Measurements from ENCODE around the gene PPP3CB.

PPP3CB gene

DNA sequence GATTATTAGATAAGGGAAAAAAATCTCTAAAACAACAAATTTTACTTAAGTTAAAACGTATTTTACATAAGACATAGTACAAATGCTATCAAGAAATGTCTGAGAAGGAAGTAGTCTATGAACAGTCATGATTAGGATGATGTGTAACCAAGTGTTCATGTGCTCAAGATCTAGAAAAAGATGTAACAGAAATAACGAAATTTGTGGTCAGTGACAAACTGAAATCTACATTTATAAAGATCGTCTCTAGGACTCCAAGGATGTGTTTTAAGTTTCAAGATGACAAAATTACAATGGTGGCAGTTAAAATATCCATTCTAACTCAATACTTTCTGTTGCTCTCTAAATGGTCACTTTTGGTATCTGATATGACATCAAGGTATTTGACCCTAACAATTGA lies 17.2 kb downstream of the PPP3CB start:
- DNase-seq: no peak

- DNase-seq: no peak
Measured at GRCh38 chr10:73471226-73471625, 24.6 kb downstream of the PPP3CB start.

DNA sequence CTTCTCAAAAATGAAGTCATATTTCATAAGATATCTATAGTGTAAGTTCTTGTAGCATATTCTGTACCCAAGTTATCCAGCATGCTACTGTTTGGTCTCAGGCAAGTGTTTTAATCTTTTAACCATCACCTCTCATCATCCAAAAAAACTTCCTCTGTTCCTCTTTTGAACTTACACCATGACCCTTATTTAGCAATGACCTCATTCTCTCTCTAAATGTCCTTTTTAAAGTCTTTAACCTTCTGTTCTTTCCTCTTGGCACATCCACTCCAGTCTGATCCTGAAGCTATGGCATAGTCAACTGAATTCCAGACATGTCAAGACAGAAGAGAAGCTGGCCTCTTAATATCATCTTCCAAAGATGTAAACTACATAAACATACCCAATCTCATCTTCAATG lies 26.2 kb downstream of the PPP3CB start:
- no peak for DNase-seq

GRCh38 chr10:73467206-73467605 lies 28.6 kb downstream of the PPP3CB start:
- no peak for DNase-seq

DNA sequence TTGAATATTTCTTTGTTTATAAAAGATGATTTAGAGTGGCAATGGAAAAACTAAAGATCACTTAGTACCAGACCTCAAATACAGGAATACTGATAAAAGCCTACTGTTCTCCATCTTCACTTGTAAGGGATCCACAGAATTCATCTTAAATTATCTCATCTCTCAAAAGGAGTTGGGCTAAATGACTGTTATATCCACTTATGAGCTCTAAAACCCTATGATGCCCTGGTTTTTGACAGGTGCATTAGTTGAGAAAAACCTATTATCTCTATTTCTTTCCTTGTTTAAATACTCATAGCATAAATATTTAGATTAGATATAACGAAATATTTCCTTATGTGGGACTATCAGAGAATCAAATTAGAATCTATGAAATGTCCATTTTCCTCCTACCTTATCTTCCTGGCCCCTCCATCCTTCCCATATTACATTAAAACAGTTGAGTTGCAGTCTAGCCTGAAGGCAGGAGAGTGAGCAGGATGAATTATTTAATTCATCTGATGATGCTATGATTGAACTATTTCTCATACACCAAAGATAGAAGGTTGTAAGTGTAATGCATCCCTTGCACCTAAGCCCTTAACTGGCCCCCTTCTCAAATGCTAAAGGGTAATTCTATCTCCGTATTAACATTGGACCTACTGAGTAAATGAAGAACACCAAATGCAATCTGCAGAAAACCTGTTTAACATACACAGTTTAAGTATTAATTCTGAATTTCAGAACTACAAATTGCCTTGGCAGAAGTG lies 29.7 kb downstream of the PPP3CB start:
- no peak for DNase-seq

GRCh38 chr10:73460897-73461296 lies 34.9 kb downstream of the PPP3CB start:
- DNase-seq: no peak

GRCh38 chr10:73459683-73460314 lies 36.0 kb downstream of the PPP3CB start:
- no peak for DNase-seq

GRCh38 chr10:73456187-73456890 lies 39.5 kb downstream of the PPP3CB start:
- DNase-seq: no peak

DNA sequence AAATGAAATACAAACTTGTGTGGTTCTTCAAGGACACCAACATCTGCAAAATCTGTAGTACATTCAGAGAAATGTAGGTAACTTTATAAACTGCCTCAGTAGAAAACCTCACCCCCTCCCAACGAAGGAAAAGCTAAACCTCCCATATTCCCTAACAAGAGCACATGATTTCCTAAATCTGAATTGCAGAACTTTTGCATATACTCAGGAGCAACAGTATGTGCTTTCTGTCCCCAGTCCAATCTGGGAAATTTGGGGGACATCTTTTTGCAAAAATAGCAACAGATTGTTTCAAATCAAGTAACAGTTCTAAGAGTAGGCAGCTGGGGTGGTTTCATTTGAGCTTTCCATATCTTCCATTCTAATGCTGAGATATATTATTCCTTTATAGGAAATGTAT lies 46.7 kb downstream of the PPP3CB start:
- no peak for DNase-seq

DNA sequence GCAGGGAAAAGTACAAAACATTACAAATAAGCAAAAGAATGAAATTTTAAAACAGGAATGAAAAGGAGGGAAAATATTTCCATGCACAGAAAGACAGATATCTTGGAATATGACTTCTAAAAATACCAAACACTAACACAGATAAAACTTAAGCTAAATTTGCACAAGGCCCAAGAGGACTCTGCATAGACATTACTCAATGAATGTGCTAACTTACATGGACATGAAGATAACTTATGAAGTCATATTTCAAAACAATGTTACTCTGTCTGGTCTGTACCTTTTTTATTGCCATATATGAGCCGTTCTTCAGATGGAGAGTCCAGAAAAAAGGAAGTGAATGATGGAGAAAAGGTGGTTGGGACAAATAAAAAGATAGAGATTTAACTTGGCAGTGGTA lies 47.4 kb downstream of the PPP3CB start:
- no peak for DNase-seq

DNA sequence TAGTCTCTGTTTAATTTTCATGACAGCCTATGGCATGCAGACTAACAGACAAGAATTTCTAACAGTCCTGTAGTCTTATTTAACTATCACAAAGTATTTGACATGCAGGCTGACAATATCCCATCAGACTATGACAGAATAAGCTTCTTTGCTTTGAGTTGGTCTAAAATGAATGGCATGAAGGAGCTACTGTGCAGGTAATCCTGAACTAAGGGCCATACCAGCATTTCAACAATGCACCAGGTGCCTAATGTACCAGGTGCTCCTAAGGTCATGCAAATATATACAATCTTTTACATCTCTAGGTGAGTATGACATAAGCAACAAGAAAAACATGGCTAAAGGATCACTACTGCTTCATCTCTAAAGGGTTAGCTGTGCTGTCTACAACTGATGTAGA lies 48.9 kb downstream of the PPP3CB start:
- DNase-seq: no peak

GRCh38 chr10:73444457-73444856 lies 51.4 kb downstream of the PPP3CB start:
- no peak for DNase-seq

- no peak for DNase-seq
Measured at GRCh38 chr10:73439605-73440312, 56.1 kb downstream of the PPP3CB start.

DNA sequence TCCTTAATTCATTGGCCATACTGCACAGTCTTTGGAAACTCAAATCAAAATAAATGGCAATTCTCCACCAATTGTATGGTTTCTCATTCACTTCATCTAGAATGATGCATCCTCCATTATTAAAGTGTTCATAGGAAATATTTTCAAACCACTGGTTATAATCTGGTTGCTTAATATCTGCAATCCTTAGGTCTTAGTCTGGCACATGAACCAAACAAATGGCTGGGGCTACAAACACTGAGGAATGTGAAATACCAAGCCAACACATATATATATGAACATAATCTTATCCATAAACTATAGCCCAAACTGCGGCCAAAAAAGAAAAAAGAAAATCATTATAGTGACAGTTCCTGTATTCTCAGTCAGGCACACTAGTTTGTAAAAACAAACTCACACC lies 56.8 kb downstream of the PPP3CB start:
- DNase-seq: no peak

GRCh38 chr10:73433538-73433867 lies 62.3 kb downstream of the PPP3CB start, which contains the start of gene MSS51:
Gene MSS51, minus strand, starts transcription at chr10:73433561. Its CDS starts 5,277 bp downstream, at chr10:73428284.
- DNase-seq: no peak

DNA sequence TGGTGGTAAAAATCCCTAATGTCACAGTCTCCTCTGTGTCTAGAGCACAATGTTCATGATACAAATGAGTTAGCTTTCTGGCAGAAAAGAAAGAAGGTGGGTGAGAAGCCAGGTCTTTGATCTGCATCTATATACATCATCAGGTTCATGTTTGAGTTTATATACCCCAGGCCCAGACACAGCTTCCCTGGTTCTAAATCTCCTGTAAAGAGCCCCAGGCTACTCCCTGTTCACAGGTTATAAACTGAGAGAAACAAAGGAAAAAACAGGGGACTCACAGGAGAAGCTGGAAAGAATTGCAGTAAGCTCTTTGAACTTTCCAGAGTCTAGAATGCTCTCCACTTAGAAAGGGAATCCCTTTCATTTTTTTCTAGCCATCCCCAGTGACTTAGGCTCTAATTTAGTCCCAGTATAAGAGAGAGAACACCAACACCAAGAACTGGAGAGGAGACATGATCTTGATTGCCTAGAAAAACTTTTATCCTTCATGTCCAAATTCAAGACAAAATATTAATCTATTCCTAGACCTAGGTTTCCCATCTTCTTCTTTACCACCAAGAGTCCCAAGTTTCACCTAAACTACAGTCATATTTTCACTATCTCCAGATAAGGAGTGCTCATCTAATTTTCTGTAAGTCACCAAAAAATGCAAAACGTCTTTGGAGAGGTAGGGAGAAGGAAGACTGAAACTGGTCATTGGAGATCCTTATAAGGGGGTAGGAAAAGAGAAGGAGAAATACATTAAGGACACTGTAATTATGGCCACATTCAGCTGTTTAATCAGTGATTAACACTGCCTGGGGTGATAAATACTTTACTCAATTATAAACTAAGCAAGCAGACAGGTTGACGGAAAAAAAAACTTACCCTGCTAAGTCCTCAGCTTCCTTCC lies 62.9 kb downstream of the PPP3CB start:
- no peak for DNase-seq

- DNase-seq: no peak
Measured at GRCh38 chr10:73426318-73426717, 69.5 kb downstream of the PPP3CB start.

DNA sequence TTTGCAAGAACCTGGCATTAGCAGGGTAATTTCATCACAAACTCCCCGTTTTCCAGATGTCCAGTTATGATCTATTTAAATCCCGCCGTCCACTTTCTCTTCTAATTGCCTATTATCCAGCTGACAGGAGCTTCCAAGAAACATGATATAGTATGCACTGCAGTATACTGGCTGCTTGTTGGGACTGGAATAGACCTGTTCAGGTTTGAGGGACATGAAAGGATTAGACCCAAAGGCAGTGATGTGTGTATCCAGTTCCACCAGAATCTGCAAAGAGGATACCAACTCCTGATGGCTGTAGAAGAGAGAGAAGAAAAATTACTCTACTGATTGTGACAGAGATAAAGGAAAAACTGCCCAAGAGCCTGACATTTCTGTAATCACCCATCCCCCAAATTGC lies 71.3 kb downstream of the PPP3CB start:
- DNase-seq: no peak

DNA sequence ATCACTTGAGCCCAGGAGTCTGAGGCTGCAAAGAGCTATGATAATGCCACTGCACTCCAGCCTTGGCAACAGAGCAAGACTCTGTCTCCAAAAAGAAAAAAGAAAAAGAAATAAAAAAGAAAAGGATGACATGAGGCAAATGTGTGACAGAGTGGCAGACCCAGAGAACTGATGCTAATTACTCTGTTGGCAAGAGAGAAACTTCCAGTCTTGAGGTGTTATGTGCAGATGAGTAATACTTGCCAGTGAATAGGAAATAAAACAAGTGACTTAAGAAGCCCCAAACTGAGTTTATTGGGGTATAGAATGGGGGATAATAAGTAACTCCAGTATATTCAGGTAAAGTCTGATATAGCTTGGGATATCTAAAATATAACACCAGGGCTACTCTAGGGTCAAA lies 72.5 kb downstream of the PPP3CB start:
- DNase-seq: no peak

DNA sequence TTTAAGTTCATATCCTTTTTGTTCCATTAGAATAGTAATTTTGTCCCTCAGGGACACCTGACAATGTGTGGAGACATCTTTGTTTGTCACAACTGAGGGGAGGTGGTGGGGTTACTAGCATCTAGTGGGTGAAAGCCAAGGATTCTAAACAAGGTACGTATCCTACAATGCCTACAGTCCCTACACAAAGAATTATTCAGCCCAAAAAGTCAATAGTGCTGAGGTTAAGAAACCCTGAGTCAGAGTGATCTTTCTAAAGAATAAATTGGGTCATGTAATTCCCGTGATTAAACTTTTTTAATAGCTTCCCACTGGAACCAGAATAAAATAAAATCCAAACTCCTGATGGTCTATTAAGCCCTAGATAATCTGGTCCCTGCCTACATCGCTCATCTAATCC lies 79.3 kb downstream of the PPP3CB start:
- no peak for DNase-seq

DNA sequence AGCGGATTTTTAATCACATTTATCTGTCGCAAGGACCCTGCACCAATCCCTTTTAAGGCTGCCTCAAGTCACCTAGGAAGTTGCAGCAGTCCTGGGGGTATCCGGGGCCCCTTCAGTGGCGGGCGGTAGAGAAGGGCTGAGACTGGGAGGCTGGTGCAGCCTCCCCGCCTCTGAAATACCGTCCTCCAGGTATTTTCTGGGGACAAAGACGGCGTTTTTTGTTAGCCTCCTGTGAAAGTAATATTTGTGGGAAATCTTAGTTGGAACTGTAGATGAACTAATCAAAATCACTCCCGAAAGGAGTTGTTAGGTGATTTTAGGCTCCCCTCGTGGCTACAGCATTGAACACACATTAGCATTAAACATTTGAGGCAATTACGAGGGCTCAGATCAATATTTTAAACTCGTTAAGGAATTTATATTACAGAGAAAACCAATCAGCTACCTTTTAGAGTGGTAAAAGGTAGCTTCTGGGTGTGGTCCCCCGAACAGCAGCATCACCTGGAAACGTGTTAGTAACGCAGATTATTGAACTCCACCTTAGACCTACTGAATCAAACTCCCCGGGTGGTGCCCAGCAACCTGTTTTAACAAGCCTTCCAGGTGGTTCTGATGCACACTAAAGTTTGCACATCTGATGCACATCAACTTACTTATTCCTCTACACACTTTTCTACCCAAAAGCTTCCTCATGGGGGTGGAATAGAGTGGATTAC lies 81.4 kb downstream of the PPP3CB start:
- DNase-seq: no peak
